Neural cell (in vitro differentiated cells): ENCODE measurements around the gene TENT4A. TPM values are rescaled to one million over a fixed set of nuclear protein-coding genes. Genes with fewer than 3 reads are reported as not detected.

Source experiments
- H2AFZ ChIP-seq: fragments of 200-600, 300-800 bp; sonication (generic), shearing (Covaris generic); 2 replicates; pipeline ENCODE4 v1.6.0; 2014; ENCODE audit warnings: low read depth, mild to moderate bottlenecking, antibody characterized with exemption, low read length, moderate library complexity
- H3F3A ChIP-seq: fragments of 200-600 bp; shearing (Covaris generic); 2 replicates; pipeline ENCODE4 v1.6.1; 2016; ENCODE audit warnings: mild to moderate bottlenecking, moderate library complexity, mixed read lengths, antibody characterized with exemption, low read length; ENCODE audit not compliant: insufficient read depth, poor library complexity, severe bottlenecking
- H3K27ac ChIP-seq: fragments of 200-600, 300-800 bp; sonication (generic), shearing (Covaris generic); 2 replicates; pipeline ENCODE4 v1.5.1; 2014; ENCODE audit warnings: mild to moderate bottlenecking, low read length, moderate library complexity
- H3K27me3 ChIP-seq: fragments of 300-800, 200-600 bp; sonication (generic), shearing (Covaris generic); 2 replicates; pipeline ENCODE4 v1.6.0; 2014; ENCODE audit warnings: mild to moderate bottlenecking, low read depth, low read length, moderate library complexity; ENCODE audit not compliant: insufficient read depth
- H3K36me3 ChIP-seq: fragments of 300-800, 200-600 bp; sonication (generic), shearing (Covaris generic); 2 replicates; pipeline ENCODE4 v1.5.1; 2014; ENCODE audit warnings: mild to moderate bottlenecking, antibody characterized with exemption, low read length, moderate library complexity; ENCODE audit not compliant: insufficient read depth
- H3K4me2 ChIP-seq: fragments of 300-800, 200-600 bp; sonication (generic), shearing (Covaris generic); 2 replicates; pipeline ENCODE4 v1.6.0; 2014; ENCODE audit warnings: mild to moderate bottlenecking, low read length
- H3K4me3 ChIP-seq: fragments of 300-800, 200-600 bp; sonication (generic), shearing (Covaris generic); 2 replicates; pipeline ENCODE4 v1.5.1; 2014; ENCODE audit warnings: mild to moderate bottlenecking, low read length, moderate library complexity
- H3K79me2 ChIP-seq: fragments of 200-600 bp; shearing (Covaris generic); replicated peaks from 2 replicates; pipeline ENCODE4 v1.6.0; 2014; ENCODE audit warnings: mild to moderate bottlenecking, low read length, moderate library complexity; ENCODE audit not compliant: insufficient read depth
- H3K9ac ChIP-seq: fragments of 300-800, 200-600 bp; sonication (generic), shearing (Covaris generic); 2 replicates; pipeline ENCODE4 v1.6.1; 2016; ENCODE audit warnings: mild to moderate bottlenecking, low read length, mixed read lengths
- H3K9me2 ChIP-seq: fragments of 200-600 bp; shearing (Covaris generic); 2 replicates; pipeline ENCODE4 v1.6.1; 2016; ENCODE audit warnings: mild to moderate bottlenecking, low read length, mixed read lengths; ENCODE audit not compliant: insufficient read depth
- H3K9me3 ChIP-seq: fragments of 200-600, 300-800 bp; sonication (generic), shearing (Covaris generic); 2 replicates; pipeline ENCODE4 v1.6.1; 2016; ENCODE audit warnings: mild to moderate bottlenecking, mixed run types, low read length, moderate library complexity, mixed read lengths
- H4K20me1 ChIP-seq: fragments of 200-600 bp; shearing (Covaris generic); 2 replicates; pipeline ENCODE4 v1.6.1; 2016; ENCODE audit warnings: mild to moderate bottlenecking, mixed run types; ENCODE audit not compliant: insufficient read depth
- CTCF ChIP-seq: fragments of 450-650 bp; IDR thresholded peaks from 2 replicates; pipeline ENCODE4 v1.5.1; 2014; ENCODE audit warnings: antibody characterized with exemption, mild to moderate bottlenecking, moderate library complexity; ENCODE audit not compliant: poor library complexity, severe bottlenecking
- EP300 ChIP-seq: fragments of 450-650 bp; conservative IDR thresholded peaks from 2 replicates; pipeline ENCODE4 v1.6.1; 2014; ENCODE audit warnings: antibody characterized with exemption, mild to moderate bottlenecking, moderate library complexity; ENCODE audit not compliant: poor library complexity, severe bottlenecking
- EZH2 ChIP-seq: fragments of 200-600, 300-800 bp; shearing (Covaris generic), sonication (generic); IDR thresholded peaks from 2 replicates; pipeline ENCODE4 v1.6.1; 2014; ENCODE audit warnings: antibody characterized with exemption, low read length, borderline replicate concordance, mild to moderate bottlenecking; ENCODE audit not compliant: insufficient read depth, poor library complexity, severe bottlenecking
- MXI1 ChIP-seq: fragments of 450-650 bp; conservative IDR thresholded peaks from 2 replicates; pipeline ENCODE4 v1.6.1; 2014; ENCODE audit warnings: antibody characterized with exemption, mild to moderate bottlenecking; ENCODE audit not compliant: poor library complexity, severe bottlenecking
- POLR2AphosphoS5 ChIP-seq: IDR thresholded peaks from 2 replicates; pipeline ENCODE4 v1.6.1; 2012
- RAD21 ChIP-seq: fragments of 450-650 bp; conservative IDR thresholded peaks from 2 replicates; pipeline ENCODE4 v1.6.1; 2014; ENCODE audit warnings: antibody characterized with exemption, mild to moderate bottlenecking, moderate library complexity
- REST ChIP-seq: IDR thresholded peaks from 2 replicates; pipeline ENCODE4 v1.6.1; 2012; ENCODE audit warnings: borderline replicate concordance
- SMC3 ChIP-seq: fragments of 450-650 bp; conservative IDR thresholded peaks from 2 replicates; pipeline ENCODE4 v1.6.1; 2014; ENCODE audit warnings: antibody characterized with exemption, mild to moderate bottlenecking, moderate library complexity; ENCODE audit not compliant: poor library complexity
- TAF1 ChIP-seq: IDR thresholded peaks from 2 replicates; pipeline ENCODE4 v1.6.1; 2012; ENCODE audit warnings: low read depth
- polyA plus RNA-seq: library from polyadenylated mRNA; depleted of rRNA; stranded (reverse); fragments of >200 nt; gene quantifications from 2 replicates; pipeline ENCODE4 v1.2.3, GENCODE V29; 2014

The TENT4A gene
- polyA plus RNA-seq, 1 donor from 2014 or later = 12.1 TPM

- H3F3A ChIP-seq = no peaks in the 10 kb centered on the region
- no peaks in the 10 kb centered on the region for H3K36me3 ChIP-seq
- no peaks in the 10 kb centered on the region for H3K9me3 ChIP-seq
- no peak overlapping the region for H2AFZ ChIP-seq
- no peak overlapping the region for H3K4me3 ChIP-seq
- no peaks in the 10 kb centered on the region for H3K9me2 ChIP-seq
- no peaks in the 10 kb centered on the region for H3K27me3 ChIP-seq
- H3K79me2 ChIP-seq = no peaks in the 10 kb centered on the region
- H3K4me2 ChIP-seq = no peak overlapping the region
- H4K20me1 ChIP-seq = no peaks in the 10 kb centered on the region
- H3K27ac ChIP-seq = no peak overlapping the region
- no peak overlapping the region for H3K9ac ChIP-seq
- TF ChIP-seq REST (no peak), RAD21 (no peak), TAF1 (no peak), EZH2 (no peak), POLR2AphosphoS5 (no peak)
Observed at GRCh38 chr5:6792911-6793471, 79.8 kb downstream of the TENT4A start.

- Histone ChIP-seq H3K4me2 (no peak overlapping the region), H3K27ac (no peak overlapping the region), H4K20me1 (no peaks in the 10 kb centered on the region), H3K79me2 (no peaks in the 10 kb centered on the region), H3K36me3 (no peaks in the 10 kb centered on the region), H2AFZ (no peak overlapping the region), H3K27me3 (no peaks in the 10 kb centered on the region), H3K9me3 (no peaks in the 10 kb centered on the region), H3K9ac (no peak overlapping the region), H3K9me2 (no peaks in the 10 kb centered on the region), H3K4me3 (no peak overlapping the region), H3F3A (no peaks in the 10 kb centered on the region)
- no peak for TF ChIP-seq RAD21
- TF ChIP-seq MXI1 = no peak
- no peak for TF ChIP-seq CTCF
- TF ChIP-seq SMC3 = no peak
- TF ChIP-seq POLR2AphosphoS5 = no peak
- no peak for TF ChIP-seq REST
- no peak for TF ChIP-seq EZH2
- no peak for TF ChIP-seq EP300
- TF ChIP-seq TAF1 = no peak
Observed at GRCh38 chr5:6801236-6801635, 88.0 kb downstream of the TENT4A start.
